Loucy (cell line): ENCODE measurements around the gene CHI3L1.

ENCODE experiments used
- H2AFZ ChIP-seq: fragments of 200-600 bp; sonication (generic); 2 replicates; pipeline ENCODE4 v1.6.0; 2016; ENCODE audit warnings: antibody characterized with exemption, mild to moderate bottlenecking, low read length, moderate library complexity
- H3F3A ChIP-seq: fragments of 200-600 bp; 2 replicates; pipeline ENCODE4 v1.6.0; 2016; ENCODE audit warnings: antibody characterized with exemption, low read depth, mild to moderate bottlenecking
- H3K27me3 ChIP-seq: fragments of 200-600 bp; sonication (generic); 2 replicates; pipeline ENCODE4 v1.6.1; 2014; ENCODE audit warnings: low read length, mild to moderate bottlenecking; ENCODE audit not compliant: insufficient read depth, poor library complexity, severe bottlenecking
- H3K36me3 ChIP-seq: fragments of 200-600 bp; sonication (generic); 2 replicates; pipeline ENCODE4 v1.6.1; 2016; ENCODE audit warnings: low read length; ENCODE audit not compliant: insufficient read depth
- H3K4me1 ChIP-seq: fragments of 200-600 bp; sonication (generic); 2 replicates; pipeline ENCODE4 v1.5.1; 2014; ENCODE audit warnings: low read length, mild to moderate bottlenecking; ENCODE audit not compliant: insufficient read depth, poor library complexity, severe bottlenecking
- H3K4me2 ChIP-seq: fragments of 200-600 bp; sonication (generic); 2 replicates; pipeline ENCODE4 v1.6.0; 2014; ENCODE audit warnings: antibody characterized with exemption, low read length, low read depth, mild to moderate bottlenecking; ENCODE audit not compliant: poor library complexity, severe bottlenecking
- H3K4me3 ChIP-seq: fragments of 200-600 bp; sonication (generic); 2 replicates; pipeline ENCODE4 v1.5.1; 2014; ENCODE audit warnings: low read length, mild to moderate bottlenecking, mixed read lengths; ENCODE audit not compliant: poor library complexity, severe bottlenecking
- H3K79me2 ChIP-seq: fragments of 200-600 bp; sonication (generic); 2 replicates; pipeline ENCODE4 v1.6.1; 2014; ENCODE audit warnings: low read length; ENCODE audit not compliant: insufficient read depth
- H3K9ac ChIP-seq: fragments of 200-600 bp; sonication (generic); 2 replicates; pipeline ENCODE4 v1.6.0; 2014; ENCODE audit warnings: mild to moderate bottlenecking, low read depth, low read length, moderate library complexity; ENCODE audit not compliant: poor library complexity, severe bottlenecking
- H3K9me2 ChIP-seq: fragments of 200-600 bp; sonication (generic); replicated peaks from 2 replicates; pipeline ENCODE4 v1.6.1; 2016; ENCODE audit warnings: low read depth, low read length, mixed read lengths
- H3K9me3 ChIP-seq: fragments of 200-600 bp; sonication (generic); 2 replicates; pipeline ENCODE4 v1.6.1; 2014; ENCODE audit warnings: mild to moderate bottlenecking, antibody characterized with exemption, low read length, low read depth; ENCODE audit not compliant: insufficient read depth
- H4K20me1 ChIP-seq: fragments of 200-600 bp; sonication (generic); 2 replicates; pipeline ENCODE4 v1.6.0; 2014; ENCODE audit warnings: antibody characterized with exemption, low read length, mild to moderate bottlenecking; ENCODE audit not compliant: insufficient read depth, poor library complexity, severe bottlenecking
- CTCF ChIP-seq: fragments of 200-600 bp; sonication (generic); conservative IDR thresholded peaks from 2 replicates; pipeline ENCODE4 v1.5.1; 2014; ENCODE audit warnings: mild to moderate bottlenecking, antibody characterized with exemption, low read length
- EZH2phosphoT487 ChIP-seq: fragments of 200-600 bp; IDR thresholded peaks from 2 replicates; pipeline ENCODE4 v1.6.1; 2018; ENCODE audit warnings: antibody characterized with exemption, mild to moderate bottlenecking, moderate library complexity, borderline replicate concordance

The CHI3L1 gene

GRCh38 chr1:203178821-203179666 lies 7.5 kb downstream of the CHI3L1 start:
- Histone ChIP-seq H3K4me2 (no peak overlapping the region), H3K79me2 (no peaks in the 10 kb centered on the region), H3K9ac (no peak overlapping the region), H3K4me1 (peaks cover 14% of the 10 kb centered on the region), H4K20me1 (no peaks in the 10 kb centered on the region), H3K9me3 (no peaks in the 10 kb centered on the region), H3K4me3 (no peak overlapping the region), H3K36me3 (no peaks in the 10 kb centered on the region), H2AFZ (no peak overlapping the region), H3K27me3 (no peaks in the 10 kb centered on the region), H3K9me2 (no peaks in the 10 kb centered on the region), H3F3A (no peaks in the 10 kb centered on the region)
- no peak for TF ChIP-seq CTCF
- no peak for TF ChIP-seq EZH2phosphoT487

- no peaks in the 10 kb centered on the region for H3F3A ChIP-seq
- TF ChIP-seq CTCF (no peak), EZH2phosphoT487 (no peak)
- H3K9ac ChIP-seq: no peak overlapping the region
- peaks cover 17% of the 10 kb centered on the region for H3K4me1 ChIP-seq
- no peak overlapping the region for H2AFZ ChIP-seq
- no peak overlapping the region for H3K4me2 ChIP-seq
- H4K20me1 ChIP-seq: no peaks in the 10 kb centered on the region
- no peaks in the 10 kb centered on the region for H3K9me3 ChIP-seq
- no peaks in the 10 kb centered on the region for H3K27me3 ChIP-seq
- H3K79me2 ChIP-seq: no peaks in the 10 kb centered on the region
- H3K4me3 ChIP-seq: no peak overlapping the region
- H3K9me2 ChIP-seq: no peaks in the 10 kb centered on the region
- no peaks in the 10 kb centered on the region for H3K36me3 ChIP-seq
Observed at GRCh38 chr1:203178083-203178482, 8.4 kb downstream of the CHI3L1 start.

- no peaks in the 10 kb centered on the region for H3K27me3 ChIP-seq
- no peaks in the 10 kb centered on the region for H4K20me1 ChIP-seq
- H3K4me2 ChIP-seq: no peak overlapping the region
- TF ChIP-seq EZH2phosphoT487 (no peak), CTCF (no peak)
- H2AFZ ChIP-seq: no peak overlapping the region
- no peaks in the 10 kb centered on the region for H3K79me2 ChIP-seq
- H3K4me3 ChIP-seq: no peak overlapping the region
- no peaks in the 10 kb centered on the region for H3K36me3 ChIP-seq
- H3K9me3 ChIP-seq: no peaks in the 10 kb centered on the region
- H3K9ac ChIP-seq: no peak overlapping the region
- peaks cover 17% of the 10 kb centered on the region for H3K4me1 ChIP-seq
- no peaks in the 10 kb centered on the region for H3K9me2 ChIP-seq
- no peaks in the 10 kb centered on the region for H3F3A ChIP-seq
Observed at GRCh38 chr1:203177470-203178039, 8.9 kb downstream of the CHI3L1 start.
